ENCODE results near the gene ISCU.
"Not testable (repeated sequence)": the region's sequence is repeated elsewhere in the genome, so short reads cannot be mapped to it uniquely, and the experiment has no call there.

The ISCU gene

DNA sequence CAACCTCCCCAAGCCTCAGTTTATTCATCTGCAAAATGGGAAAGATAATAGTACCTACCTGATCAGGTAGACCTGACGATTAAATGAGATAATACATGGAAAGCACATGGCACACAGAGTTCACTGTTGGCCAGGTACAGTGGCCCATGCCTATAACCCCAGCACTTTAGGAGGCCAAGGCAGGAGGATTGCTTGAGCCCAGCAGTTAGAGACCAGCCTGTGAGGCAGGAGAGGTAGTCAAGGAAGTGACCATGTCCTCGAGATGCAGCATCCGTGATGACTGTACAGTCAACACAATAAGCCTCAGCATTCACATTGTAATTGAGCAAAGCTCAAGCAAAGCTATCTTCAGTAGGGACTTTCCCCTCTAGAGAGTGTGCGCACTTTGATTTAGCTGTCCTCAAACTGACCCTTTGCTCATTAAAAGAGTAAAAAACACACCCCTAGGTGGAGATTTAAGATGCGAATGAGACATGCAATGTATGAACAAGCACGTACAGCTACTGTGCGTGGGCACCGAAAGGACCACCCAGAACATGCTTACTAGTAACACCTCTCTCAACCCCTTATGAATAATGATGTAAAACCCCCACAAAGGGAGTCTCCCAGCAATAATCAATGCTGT is 9.9 kb downstream of the ISCU start:
- DNase-seq, result no peak

DNA sequence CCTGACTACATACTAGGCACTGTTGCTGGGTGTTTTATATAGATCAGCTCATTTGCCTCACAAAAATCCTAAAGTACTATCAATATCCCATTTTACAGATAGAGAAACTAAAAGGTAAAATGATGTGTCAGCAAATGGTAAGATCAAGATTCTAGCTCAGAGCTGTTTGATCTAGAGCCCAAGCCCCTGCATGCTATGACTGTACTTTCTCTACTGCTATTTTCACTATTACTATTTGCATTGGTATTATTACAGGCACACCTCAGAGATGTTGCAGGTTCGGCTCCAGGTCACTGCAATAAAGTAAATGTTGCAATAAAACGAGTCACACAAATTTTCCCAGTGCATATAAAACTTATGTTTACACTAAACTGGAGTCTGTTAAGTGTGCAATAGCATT is 10.9 kb downstream of the ISCU start:
- no peak for DNase-seq

DNA sequence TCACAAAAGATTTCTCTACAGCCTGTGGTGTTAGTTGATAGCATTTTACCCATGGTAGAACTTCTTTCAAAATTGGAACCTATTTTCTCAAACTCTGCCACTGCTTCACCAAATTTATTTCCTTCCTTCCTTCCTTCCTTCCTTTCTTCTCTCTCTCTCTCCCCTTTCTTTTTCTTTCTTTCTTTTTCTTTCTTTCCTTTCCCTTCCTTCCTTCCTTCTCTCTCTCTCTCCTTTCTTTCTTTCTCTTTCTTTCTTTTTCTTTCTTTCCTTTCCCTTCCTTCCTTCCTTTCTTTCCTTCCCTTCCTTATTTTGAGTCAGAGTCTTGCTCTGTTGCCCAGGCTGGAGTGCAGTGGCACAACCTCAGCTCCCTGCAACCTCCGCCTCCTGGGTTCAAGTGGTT is 11.9 kb downstream of the ISCU start:
- not testable (repeated sequence) for DNase-seq

DNA sequence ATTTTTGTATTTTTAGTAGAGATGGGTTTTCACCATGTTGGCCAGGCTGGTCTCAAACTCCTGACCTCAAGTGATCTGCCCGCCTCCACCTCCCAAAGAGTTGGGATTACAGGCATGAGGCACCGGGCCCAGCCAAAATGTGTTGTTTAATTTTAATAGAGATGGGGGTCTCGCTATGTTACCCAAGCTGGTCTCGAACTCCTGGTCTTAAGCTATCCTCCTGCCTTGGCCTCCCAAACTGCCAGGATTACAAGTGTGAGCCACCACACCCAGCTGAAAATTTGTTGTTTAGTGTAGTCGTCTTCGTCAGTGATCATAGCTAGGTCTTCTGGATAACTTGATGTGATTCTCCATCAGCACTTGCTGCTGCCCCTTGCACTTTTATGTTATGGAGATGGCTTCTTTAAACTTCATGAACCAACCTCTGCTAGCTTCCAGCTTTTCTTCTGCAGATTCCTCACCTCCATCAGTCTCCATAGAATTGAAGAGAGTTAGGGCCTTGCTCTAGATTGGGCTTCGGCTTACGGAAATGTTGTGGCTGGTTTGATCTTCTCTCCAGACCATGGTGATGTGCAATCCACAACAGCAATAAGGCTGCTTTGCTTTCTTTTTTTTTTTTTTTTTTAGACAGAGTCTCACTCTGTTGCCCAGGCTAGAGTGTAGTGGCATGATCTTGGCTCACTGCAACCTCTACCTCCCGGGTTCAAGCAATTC is 13.0 kb downstream of the ISCU start:
- DNase-seq, result no peak

DNA sequence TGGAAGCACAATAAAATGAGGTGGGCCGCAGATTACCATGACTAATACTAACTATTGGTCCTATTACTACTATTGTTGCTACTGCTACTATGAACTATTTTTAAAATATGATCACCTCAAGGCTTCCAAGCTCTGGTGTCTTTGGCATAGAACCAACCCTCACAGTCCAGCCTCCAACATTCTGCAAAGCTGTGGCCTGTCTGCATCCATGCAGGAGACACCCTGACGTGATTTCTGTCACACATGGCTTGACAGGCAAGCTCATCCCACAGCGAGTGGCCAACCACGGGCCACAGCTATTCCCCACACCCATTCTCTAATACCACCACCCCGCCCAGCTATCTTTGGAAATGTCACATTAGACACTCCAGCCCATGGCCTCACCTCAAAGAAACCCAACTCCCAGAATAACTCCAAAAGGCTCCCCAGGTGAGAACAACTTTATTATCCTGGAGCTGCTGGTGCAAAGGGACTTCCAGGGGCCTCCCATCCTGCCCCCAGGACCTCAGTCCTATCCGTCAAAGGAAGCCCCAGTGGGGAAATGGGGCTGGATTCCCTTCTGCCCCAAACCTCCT is 14.4 kb downstream of the ISCU start:
- DNase-seq, result no peak

DNA sequence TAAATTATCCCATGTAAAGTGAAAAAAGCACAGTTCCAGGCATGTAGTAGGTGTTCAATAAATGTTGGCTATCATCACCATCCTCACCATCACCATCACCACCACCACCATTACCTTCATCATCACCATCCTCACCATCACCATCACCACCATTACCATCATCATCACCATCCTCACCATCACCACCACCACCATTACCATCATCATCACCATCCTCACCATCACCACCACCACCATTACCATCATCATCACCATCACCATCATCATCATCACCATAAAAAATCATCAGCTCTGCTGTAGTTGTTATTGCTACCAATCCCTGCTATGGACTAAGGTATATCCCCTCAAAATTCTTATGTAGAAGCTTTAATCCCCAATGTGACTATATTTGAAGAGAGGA is 15.1 kb downstream of the ISCU start:
- no peak for DNase-seq

DNA sequence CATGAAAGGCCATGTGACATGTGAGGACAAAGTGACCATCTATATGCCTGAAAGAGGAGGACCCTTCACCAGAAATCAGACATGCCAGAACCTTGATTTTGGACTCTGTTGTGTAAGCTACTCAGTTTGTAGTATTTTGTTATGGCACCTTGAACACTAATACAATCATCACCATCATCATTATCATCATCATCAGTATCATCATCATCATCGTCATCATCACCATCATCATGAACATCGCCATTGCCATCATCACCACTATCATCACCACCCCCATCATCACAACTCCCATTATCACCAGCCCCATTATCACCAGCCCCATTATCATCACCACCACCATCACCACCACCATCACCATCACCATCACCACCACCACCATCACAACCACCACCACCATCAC is 15.9 kb downstream of the ISCU start:
- no peak for DNase-seq

DNA sequence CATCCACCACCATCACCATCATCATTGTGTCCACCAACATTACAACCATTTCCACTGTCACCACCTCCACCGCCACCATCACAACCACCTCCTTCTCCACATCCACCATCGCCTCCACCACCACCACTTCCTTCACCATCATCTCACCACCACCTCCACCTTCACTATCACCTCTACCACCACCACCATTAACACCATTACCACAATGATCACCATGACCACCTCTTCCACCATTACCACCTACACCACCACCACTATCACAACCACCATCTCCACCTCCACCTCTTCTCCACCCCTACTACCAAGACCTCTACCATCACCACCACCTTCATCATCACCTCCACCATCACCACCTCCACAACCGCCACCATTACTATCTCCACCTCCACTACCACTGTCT is 16.4 kb downstream of the ISCU start:
- DNase-seq, result no peak

DNA sequence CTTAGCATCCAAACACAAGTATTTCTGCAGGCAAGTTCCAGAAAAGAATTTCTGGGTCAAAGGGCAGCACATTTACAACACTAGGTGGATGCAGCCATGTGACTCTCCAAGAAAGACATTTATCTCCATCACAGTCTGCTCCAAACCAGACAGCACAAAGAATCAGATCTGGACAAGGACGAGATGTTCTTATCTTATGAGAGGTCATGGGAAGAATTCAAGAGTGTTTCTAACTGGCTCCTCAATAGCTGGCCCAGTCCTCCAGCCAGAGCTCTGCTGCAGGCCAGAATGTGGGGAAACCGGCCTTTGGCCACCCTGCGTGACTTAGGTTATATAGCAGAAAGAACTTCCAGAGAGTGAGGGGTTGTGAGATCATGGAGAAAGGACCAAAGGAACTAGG is 18.1 kb downstream of the ISCU start:
- DNase-seq, result no peak

DNA sequence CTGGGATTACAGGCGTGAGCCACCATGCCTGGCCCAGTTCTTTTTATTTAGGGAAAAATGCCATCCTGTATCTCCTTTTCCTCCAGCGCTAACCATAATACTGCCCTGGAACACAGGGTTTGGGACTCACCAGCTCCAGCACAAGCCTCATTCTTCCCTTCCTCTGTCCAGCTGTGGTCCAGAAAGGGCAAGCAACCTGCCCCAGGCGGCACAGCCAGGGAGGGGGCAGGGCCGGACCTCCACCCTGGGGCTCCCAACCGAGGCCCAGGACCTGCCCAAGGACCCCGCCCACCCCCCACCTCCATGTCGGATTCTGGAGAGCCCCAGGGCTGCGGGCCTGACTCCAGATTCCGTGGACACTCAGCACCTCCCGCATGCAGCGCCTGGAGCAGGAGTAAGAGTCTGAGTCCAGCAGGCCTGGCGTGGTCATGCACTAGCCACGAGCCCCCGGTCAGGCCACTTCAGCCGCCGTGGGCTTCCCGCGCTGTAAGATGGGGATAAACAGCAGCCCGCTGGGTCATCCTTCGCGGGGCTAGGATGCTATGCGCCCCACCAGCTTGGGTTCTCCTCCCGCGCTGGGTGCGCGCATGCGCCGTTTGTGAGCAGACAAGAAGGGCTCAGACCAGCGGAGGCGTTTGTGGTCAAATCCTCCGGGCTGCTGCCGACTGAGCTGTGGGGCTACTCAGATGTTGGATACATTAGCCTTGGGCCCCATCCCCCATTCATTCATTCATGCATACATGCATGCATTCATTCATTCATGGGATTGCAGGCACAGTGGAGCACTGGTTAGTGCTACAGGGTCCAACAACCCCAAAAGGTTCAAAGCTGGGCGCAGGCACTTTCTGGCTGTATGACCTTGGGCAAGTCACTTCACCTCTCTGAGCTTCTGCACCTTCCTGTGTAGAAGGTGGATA is 19.2 kb downstream of the ISCU start:
- no peak for DNase-seq

DNA sequence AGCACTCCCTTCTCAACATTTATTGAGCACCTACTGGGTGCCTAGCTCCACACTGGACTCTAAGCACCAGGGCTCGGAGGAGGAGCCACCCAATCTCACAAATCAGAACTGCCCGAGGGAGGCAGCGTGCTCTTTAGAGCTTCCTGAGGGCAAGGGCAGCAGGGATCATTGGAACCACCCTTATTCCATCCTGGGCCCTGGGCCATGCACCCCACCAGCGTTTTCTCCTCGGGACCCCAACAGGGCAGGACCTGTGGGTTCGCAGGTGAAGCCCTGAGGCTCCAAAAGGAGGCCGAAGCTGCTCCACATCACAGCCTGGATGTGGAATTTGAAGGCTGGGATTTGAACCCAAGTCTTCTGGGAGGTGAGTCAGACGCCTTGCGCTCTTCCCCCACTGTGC is 20.1 kb downstream of the ISCU start:
- no peak for DNase-seq

DNA sequence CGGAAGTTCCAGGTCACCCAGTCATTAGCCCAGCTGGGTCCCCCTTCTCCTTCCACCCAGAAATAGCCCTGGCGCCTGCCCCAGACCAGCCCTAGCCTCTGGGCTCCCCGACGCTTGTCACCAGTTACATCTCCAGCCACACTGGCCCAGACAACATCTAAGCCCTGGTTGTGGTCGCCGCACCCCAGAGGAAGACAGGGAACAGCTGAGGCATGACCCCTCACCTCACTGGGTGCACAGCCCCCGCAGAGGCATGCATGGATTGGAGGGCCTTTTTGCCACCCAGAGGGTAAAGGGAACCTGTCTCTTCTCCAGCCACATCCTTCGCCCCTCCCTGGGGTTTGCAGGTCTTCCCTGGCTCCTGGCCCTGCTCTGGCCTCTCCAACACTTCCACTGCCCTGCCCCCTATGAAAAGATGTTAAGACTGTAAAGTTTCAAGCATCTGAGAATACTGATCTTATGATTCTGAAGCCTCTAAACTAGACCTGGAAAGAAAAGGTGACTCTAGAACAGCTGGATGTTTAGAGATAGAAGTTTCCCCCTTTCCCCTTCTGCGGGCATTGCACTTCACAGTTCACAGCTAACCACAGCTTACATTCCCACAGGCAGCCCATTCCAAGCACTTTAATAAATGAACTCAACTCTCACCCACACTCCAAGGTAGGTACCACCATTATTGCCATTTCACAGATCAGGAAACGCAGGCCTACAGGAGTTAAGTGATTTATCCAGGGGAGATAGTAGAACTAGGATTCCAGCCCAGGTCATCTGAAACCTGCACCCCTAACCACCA is 20.8 kb downstream of the ISCU start:
- no peak for DNase-seq

DNA sequence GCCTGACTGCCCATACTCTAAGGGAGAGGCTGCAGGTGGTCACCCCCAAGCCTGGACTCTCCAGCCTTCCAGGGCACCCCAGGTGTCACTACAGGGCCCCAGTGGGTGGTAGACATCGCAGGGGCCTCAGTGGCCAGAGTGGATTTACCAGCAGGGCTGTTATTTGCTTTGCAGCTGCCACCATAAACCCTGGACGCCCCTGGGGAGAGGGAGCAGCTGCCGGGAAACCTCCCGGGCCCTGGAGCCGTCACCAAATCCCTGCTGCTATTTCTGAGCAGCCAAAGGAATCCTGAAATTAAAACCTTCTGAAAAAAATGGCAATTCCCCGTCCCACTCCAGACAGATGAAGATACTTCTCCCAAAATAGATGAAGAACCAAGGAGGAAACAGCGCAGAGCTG is 21.6 kb downstream of the ISCU start:
- no peak for DNase-seq

DNA sequence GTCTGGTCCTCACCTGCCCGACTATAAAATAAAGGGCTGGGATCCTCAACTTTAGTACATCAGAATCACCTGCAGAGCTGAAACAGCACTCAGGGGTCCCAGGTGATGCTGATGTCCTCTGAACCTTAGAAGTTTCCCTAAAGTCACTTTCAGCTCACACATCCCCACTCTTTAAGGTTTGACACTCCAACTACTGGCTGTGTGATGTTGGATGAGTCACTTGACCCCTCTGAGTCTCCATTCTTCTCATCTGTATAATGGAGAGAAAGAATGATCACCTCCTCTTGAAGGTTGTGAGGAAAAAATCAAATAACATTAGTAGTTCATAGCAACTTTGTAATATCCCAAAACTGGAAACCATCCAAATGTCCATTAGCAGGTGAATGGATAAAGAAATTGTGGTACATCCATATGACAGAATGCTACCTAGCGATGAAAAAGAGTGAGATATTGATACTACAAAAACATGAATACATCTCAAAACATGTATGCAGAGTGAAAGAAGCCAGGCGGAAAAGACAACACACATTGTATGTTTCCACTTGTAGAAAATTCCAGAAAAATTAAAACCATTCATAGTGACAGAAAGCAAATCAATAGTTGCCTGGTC is 22.2 kb downstream of the ISCU start:
- no peak for DNase-seq

DNA sequence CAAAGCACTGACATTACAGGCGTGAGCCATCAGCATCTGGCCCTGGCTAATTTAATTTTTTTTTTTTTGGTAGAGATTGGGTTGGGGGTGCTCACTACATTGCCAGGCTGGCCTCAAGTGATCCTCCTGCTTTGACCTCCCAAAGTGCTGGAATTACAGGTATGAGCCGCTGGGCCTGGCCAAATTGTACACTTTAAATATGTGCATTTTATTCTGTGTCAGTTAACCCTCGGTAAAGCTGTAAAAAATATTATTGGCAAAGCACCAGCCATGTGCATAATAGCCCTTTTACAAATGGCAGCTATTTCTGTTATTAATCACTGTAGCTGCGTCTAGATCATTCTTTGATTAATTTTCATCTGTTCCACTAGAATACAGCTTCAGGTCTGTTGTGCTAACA is 23.5 kb downstream of the ISCU start:
- DNase-seq, result no peak

DNA sequence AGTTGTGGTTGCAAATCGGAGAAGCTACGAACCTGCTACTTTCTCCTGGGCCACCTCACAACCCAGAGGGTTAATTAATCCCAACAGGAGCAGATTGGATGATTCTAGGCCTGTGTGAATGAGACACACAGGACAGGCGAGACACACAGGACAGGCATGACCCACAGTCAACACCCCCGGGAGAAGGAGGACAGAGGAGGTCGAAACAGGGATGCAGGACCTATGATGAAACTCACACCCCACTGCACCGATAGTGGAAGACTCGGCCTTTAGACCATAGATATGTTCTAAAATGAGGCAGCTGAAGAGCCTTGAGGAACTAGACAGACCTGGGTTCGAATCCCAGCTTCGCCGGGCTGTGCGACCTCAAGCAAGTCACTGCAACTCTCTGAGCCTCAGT is 23.9 kb downstream of the ISCU start:
- DNase-seq, result no peak

DNA sequence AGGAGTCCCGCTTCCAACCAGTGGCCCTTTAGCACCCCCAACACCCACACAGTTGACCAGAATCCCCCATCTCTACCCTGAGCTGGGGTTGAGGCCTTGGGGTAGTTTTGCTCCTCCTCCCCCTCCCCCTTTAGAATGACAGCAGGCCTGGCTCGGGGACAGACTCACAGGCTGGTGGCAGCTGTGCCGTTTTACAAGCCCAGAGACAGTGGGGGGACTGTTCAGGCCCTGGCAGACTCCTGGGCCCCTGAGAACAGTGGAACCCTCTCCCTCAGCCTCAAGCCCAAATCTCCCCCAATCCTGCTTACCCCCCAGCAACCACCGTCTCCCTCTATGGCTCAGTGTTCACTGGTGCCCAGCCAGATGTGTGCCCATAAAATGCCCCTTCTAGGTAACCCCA is 25.4 kb downstream of the ISCU start:
- DNase-seq, result no peak

DNA sequence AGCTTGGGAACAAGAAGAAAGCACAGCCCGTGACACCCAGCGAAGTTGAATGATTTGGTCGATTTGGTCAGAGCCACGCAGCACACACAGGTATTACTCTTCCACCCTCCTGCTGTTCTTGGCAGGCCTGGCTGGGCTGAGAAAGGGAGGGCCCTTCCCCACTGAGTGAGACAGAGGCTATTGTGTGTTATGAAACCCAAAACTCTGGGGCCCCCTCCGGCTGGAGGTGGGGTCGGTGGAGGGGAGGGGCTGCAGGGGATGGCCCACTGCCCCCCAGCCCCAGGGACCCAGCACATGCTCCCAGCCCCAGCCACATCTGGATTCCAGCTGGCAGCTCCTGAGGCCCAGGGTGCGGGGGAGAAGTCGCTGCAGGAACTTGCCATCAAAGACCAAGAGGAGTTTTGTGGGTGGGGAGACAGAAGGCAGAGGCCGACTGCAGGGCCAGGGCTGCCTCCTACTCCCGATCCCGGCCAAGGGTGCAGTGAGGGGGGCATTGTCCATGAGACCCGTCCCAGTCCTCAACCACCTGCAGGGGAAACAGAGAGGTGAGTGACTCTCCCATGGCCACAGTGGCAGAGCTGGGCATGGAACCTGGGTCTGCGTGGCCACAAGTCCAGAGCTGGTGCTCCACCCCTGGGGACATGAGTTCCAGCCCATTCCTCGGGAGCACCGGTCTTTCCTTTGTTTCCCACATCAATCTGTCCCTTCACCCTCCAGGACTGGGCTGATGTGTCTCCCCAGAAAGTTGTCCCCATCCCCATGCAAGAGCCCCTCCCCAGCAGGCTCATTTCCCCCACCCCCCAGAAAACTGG is 26.8 kb downstream of the ISCU start:
- no peak for DNase-seq

DNA sequence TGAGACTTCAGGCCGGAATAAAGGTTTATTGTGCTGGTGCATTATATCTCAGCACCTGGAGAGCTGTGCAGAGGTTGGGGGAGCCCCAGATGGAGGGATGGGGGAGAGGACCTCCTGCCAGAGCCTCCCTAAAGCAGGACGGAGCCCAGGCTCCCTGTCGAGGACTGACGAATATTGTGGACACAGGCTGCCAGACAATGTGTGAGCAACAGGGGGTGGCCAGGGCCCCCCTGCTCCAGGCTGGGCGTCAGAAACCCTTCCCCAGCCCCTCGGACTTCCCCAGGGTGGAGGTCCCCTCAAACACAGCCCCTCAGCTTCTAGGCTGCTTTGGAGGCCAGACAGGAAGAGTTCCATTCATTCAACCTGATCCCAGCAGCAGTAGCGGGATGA is 27.4 kb downstream of the ISCU start:
- DNase-seq, result no peak

DNA sequence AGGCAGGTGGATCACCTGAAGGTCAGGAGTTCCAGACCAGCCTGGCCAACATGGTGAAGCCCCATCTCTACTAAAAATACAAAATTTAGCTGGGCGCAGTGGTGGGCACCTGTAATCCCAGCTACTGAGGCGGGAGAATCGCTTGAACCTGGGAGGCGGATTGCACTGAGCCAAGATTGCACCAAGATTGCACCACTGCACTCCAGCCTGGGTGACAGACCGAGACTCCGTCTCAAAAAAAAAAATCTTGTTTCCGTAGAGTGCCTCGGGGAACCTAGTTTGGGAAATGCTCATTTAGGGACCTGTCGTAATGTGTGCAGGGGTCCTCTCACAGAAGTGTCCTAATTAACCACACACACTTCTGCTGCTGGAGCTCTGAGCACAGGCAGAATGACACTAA is 28.1 kb downstream of the ISCU start:
- not testable (repeated sequence) for DNase-seq

DNA sequence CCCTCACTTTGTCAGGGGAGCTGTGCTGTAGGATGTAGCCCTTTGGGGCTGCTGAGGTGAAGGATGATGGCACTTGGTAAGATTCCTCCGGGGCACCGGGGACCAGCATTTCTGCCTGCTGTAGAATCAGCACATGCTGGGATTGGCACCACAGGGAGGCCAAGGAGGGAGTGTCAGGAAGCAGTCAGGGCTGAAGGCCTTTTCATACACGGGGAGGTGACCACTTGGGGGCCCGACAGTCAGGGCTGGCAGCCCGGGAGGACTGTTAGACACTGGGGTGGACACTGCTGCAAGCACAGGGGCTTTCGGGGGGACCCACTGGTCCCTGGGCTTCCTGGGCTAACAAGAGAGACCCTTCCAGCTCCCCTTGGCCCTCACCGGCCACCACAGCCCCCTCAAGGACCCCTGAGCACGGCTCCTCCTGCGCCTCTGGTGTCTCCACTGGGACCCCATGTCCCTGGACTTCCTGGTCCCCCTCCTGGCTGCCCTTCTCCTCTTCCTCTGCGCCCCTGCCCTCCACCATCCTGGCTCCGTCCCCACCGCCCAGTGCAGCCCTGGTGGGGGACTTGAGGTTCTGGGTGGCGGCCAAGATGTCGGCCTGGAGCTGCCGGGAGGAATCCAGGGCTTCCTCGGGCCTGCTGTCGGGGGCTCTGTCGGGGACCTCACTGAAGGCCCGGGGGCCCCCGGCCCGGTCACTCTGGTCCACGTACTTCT is 29.0 kb downstream of the ISCU start:
- DNase-seq, result no peak
